GM23338 (cell line): Measurements from ENCODE around the gene DLK1. TPM values are rescaled to one million over a fixed set of nuclear protein-coding genes. Genes with fewer than 3 reads are reported as not detected.

Experiments
- ATAC-seq: fragments of 200-7000 bp; cut with Tn5 transposase; 3 replicates; pipeline ENCODE4 v1.9.1; 2020
- DNase-seq: peaks from one replicate; pipeline ENCODE4 v3.0.0-alpha.2; 2015; ENCODE audit warnings: low spot score
- H2AFZ ChIP-seq: fragments of 200-600 bp; sonication (generic); 2 replicates; pipeline ENCODE4 v1.8.0; 2016; ENCODE audit warnings: antibody characterized with exemption, mild to moderate bottlenecking, moderate library complexity
- H3F3A ChIP-seq: fragments of 200-600 bp; sonication (generic); replicated peaks from 2 replicates; pipeline ENCODE4 v1.8.0; 2017; ENCODE audit warnings: antibody characterized with exemption, mixed run types, low read depth
- H3K27ac ChIP-seq: fragments of 200-600 bp; sonication (generic); 2 replicates; pipeline ENCODE4 v1.6.1; 2016; ENCODE audit warnings: low read depth
- H3K27me3 ChIP-seq: fragments of 200-600 bp; sonication (generic); 2 replicates; pipeline ENCODE4 v1.8.0; 2016; ENCODE audit warnings: mild to moderate bottlenecking, mixed run types, moderate library complexity; ENCODE audit not compliant: insufficient read depth
- H3K36me3 ChIP-seq: fragments of 200-600 bp; sonication (generic); 2 replicates; pipeline ENCODE4 v1.8.0; 2016; ENCODE audit warnings: mild to moderate bottlenecking; ENCODE audit not compliant: insufficient read depth
- H3K4me1 ChIP-seq: fragments of 200-600 bp; sonication (generic); 2 replicates; pipeline ENCODE4 v1.8.0; 2016; ENCODE audit warnings: mild to moderate bottlenecking, moderate library complexity; ENCODE audit not compliant: insufficient read depth
- H3K4me2 ChIP-seq: fragments of 200-600 bp; sonication (generic); 2 replicates; pipeline ENCODE4 v1.7.1; 2017; ENCODE audit warnings: mixed run types
- H3K4me3 ChIP-seq: fragments of 200-600 bp; sonication (generic); 2 replicates; pipeline ENCODE4 v1.6.1; 2016; ENCODE audit warnings: mixed run types
- H3K79me2 ChIP-seq: fragments of 200-600 bp; sonication (generic); replicated peaks from 2 replicates; pipeline ENCODE4 v1.8.0; 2017; ENCODE audit warnings: mild to moderate bottlenecking; ENCODE audit not compliant: insufficient read depth
- H3K9me2 ChIP-seq: fragments of 200-600 bp; sonication (generic); 2 replicates; pipeline ENCODE4 v1.8.0; 2017; ENCODE audit not compliant: insufficient read depth
- H4K20me1 ChIP-seq: fragments of 200-600 bp; sonication (generic); replicated peaks from 2 replicates; pipeline ENCODE4 v1.8.0; 2017; ENCODE audit warnings: mild to moderate bottlenecking; ENCODE audit not compliant: insufficient read depth
- H3K27ac Mint-ChIP-seq: 2 replicates; pipeline ENCODE4 v1.8.0; 2020; ENCODE audit warnings: inconsistent platforms, mild to moderate bottlenecking, moderate library complexity, mixed read lengths
- H3K27me3 Mint-ChIP-seq: 3 replicates; pipeline ENCODE4 v1.8.0; 2022; ENCODE audit warnings: low read depth, mild to moderate bottlenecking, moderate library complexity, mixed read lengths, inconsistent platforms; ENCODE audit not compliant: insufficient read depth, poor library complexity
- H3K36me3 Mint-ChIP-seq: 3 replicates; pipeline ENCODE4 v1.8.0; 2021; ENCODE audit warnings: low read depth, mild to moderate bottlenecking, inconsistent platforms, moderate library complexity, mixed read lengths
- H3K4me1 Mint-ChIP-seq: 3 replicates; pipeline ENCODE4 v1.8.0; 2020; ENCODE audit warnings: mild to moderate bottlenecking, inconsistent platforms, mixed read lengths
- H3K4me3 Mint-ChIP-seq: 3 replicates; pipeline ENCODE4 v1.8.0; 2021; ENCODE audit warnings: moderate library complexity, mild to moderate bottlenecking, inconsistent platforms, mixed read lengths
- H3K9me3 Mint-ChIP-seq: 3 replicates; pipeline ENCODE4 v1.8.0; 2020; ENCODE audit warnings: moderate library complexity, mild to moderate bottlenecking, inconsistent platforms, mixed read lengths
- CREB1 ChIP-seq: fragments of 250-450 bp; sonication (Bioruptor Pico); IDR thresholded peaks from 2 replicates; pipeline ENCODE4 v1.5.0; 2020; ENCODE audit warnings: low read depth, mild to moderate bottlenecking, moderate library complexity
- CTCF ChIP-seq, 2 experiments: fragments of 200-600 bp in 1 of 2; sonication (generic) in 1 of 2; conservative IDR thresholded peaks; 2 replicates each; pipeline versions ENCODE4 v1.5.1 to v1.6.1; 2016 to 2017; ENCODE audit warnings: antibody characterized with exemption in 2 of 2, low read depth in 2 of 2, mild to moderate bottlenecking in 2 of 2, moderate library complexity in 1 of 2
- ETS1 ChIP-seq: IDR thresholded peaks from 2 replicates; pipeline ENCODE4 v1.6.1; 2016; ENCODE audit warnings: antibody characterized with exemption
- EZH2 ChIP-seq: fragments of 200-600 bp; sonication (generic); IDR thresholded peaks from one replicate; pipeline ENCODE4 v1.8.0; 2017; ENCODE audit warnings: antibody characterized with exemption, mild to moderate bottlenecking, low read depth; ENCODE audit not compliant: unreplicated experiment
- EZH2phosphoT487 ChIP-seq: fragments of 200-600 bp; sonication (generic); IDR thresholded peaks from one replicate; pipeline ENCODE4 v1.8.1; 2018; ENCODE audit warnings: antibody characterized with exemption; ENCODE audit not compliant: unreplicated experiment
- JUNB ChIP-seq: IDR thresholded peaks from one replicate; pipeline ENCODE4 v1.6.1; 2016; ENCODE audit warnings: antibody characterized with exemption; ENCODE audit not compliant: unreplicated experiment
- NANOG ChIP-seq: IDR thresholded peaks from 2 replicates; pipeline ENCODE4 v1.6.1; 2016; ENCODE audit warnings: antibody characterized with exemption, borderline replicate concordance
- POLR2AphosphoS5 ChIP-seq: IDR thresholded peaks from 2 replicates; pipeline ENCODE4 v1.6.1; 2016; ENCODE audit warnings: antibody characterized with exemption, low read depth
- REST ChIP-seq: IDR thresholded peaks from one replicate; pipeline ENCODE4 v1.6.1; 2018; ENCODE audit warnings: antibody characterized with exemption; ENCODE audit not compliant: unreplicated experiment
- STAT1 ChIP-seq: IDR thresholded peaks from one replicate; pipeline ENCODE4 v1.6.1; 2016; ENCODE audit warnings: antibody characterized with exemption; ENCODE audit not compliant: unreplicated experiment
- ZNF114 ChIP-seq: fragments of 250-450 bp; sonication (Bioruptor Pico); IDR thresholded peaks from 2 replicates; pipeline ENCODE4 v1.5.0; 2020; ENCODE audit warnings: mild to moderate bottlenecking, moderate library complexity
- ZNF331 ChIP-seq: fragments of 250-450 bp; sonication (Bioruptor Pico); IDR thresholded peaks from 2 replicates; pipeline ENCODE4 v1.5.0; 2020; ENCODE audit warnings: low read depth, mild to moderate bottlenecking, moderate library complexity
- polyA plus RNA-seq: library from polyadenylated mRNA; unstranded; fragments of >200 nt; fragmentation: Nextera tagmentation; extraction: Ambion mirVana; gene quantifications from 2 replicates; pipeline ENCODE4 v1.2.1, GENCODE V29; 2016
- total RNA-seq: library from RNA; depleted of rRNA; stranded (reverse); fragments of >200 nt; shearing (Covaris generic); gene quantifications from 2 replicates; pipeline ENCODE4 v1.2.3, GENCODE V29; 2014
- TF ChIP-seq, protein P1 (sequence below): fragments of 250-450 bp; sonication (Bioruptor Pico); IDR thresholded peaks from 2 replicates; pipeline ENCODE4 v1.5.0; 2020; ENCODE audit warnings: mild to moderate bottlenecking, moderate library complexity

The DLK1 gene
- total and polyA plus RNA-seq, 2 experiments from 2014 or later, result 1.1 to 1.2 TPM

GRCh38 chr14:100765296-100765695 is 38.6 kb downstream of the DLK1 start:
- H3K27me3 Mint-ChIP-seq, result no peaks in the 10 kb centered on the region
- Histone ChIP-seq H3K79me2 (no peaks in the 10 kb centered on the region), H3K9me2 (peaks cover 3% of the 10 kb centered on the region; the same call in 1 of the 2 replicates), H3K27ac (no peak overlapping the region), H3K27me3 (no peaks in the 10 kb centered on the region), H3K4me2 (no peak overlapping the region), H3K4me3 (no peak overlapping the region), H3F3A (no peaks in the 10 kb centered on the region), H2AFZ (no peak overlapping the region), H4K20me1 (no peaks in the 10 kb centered on the region), H3K4me1 (no peaks in the 10 kb centered on the region), H3K36me3 (no peaks in the 10 kb centered on the region)
- H3K36me3 Mint-ChIP-seq, result peaks cover 3% of the 10 kb centered on the region; the same call in 2 of the 3 replicates
- H3K27ac Mint-ChIP-seq, result no peak overlapping the region
- ATAC-seq, result no peak
- TF ChIP-seq EZH2phosphoT487, result no peak
- no peak for TF ChIP-seq EZH2
- no peak for TF ChIP-seq CTCF (conservative IDR thresholded peaks at IDR 0.05; ENCODE audit: low read depth in 2 of 2)
- TF ChIP-seq STAT1, result no peak
- no peak for TF ChIP-seq CREB1 (CRISPR knock-in tag)
- TF ChIP-seq JUNB, result no peak
- TF ChIP-seq POLR2AphosphoS5, result no peak
- no peak for TF ChIP-seq ZNF114 (CRISPR knock-in tag)
- TF ChIP-seq ZNF331 (CRISPR knock-in tag), result no peak
- no peak for TF ChIP-seq ETS1
- TF ChIP-seq NANOG, result no peak
- TF ChIP-seq REST, result no peak
- TF ChIP-seq, protein P1, sequence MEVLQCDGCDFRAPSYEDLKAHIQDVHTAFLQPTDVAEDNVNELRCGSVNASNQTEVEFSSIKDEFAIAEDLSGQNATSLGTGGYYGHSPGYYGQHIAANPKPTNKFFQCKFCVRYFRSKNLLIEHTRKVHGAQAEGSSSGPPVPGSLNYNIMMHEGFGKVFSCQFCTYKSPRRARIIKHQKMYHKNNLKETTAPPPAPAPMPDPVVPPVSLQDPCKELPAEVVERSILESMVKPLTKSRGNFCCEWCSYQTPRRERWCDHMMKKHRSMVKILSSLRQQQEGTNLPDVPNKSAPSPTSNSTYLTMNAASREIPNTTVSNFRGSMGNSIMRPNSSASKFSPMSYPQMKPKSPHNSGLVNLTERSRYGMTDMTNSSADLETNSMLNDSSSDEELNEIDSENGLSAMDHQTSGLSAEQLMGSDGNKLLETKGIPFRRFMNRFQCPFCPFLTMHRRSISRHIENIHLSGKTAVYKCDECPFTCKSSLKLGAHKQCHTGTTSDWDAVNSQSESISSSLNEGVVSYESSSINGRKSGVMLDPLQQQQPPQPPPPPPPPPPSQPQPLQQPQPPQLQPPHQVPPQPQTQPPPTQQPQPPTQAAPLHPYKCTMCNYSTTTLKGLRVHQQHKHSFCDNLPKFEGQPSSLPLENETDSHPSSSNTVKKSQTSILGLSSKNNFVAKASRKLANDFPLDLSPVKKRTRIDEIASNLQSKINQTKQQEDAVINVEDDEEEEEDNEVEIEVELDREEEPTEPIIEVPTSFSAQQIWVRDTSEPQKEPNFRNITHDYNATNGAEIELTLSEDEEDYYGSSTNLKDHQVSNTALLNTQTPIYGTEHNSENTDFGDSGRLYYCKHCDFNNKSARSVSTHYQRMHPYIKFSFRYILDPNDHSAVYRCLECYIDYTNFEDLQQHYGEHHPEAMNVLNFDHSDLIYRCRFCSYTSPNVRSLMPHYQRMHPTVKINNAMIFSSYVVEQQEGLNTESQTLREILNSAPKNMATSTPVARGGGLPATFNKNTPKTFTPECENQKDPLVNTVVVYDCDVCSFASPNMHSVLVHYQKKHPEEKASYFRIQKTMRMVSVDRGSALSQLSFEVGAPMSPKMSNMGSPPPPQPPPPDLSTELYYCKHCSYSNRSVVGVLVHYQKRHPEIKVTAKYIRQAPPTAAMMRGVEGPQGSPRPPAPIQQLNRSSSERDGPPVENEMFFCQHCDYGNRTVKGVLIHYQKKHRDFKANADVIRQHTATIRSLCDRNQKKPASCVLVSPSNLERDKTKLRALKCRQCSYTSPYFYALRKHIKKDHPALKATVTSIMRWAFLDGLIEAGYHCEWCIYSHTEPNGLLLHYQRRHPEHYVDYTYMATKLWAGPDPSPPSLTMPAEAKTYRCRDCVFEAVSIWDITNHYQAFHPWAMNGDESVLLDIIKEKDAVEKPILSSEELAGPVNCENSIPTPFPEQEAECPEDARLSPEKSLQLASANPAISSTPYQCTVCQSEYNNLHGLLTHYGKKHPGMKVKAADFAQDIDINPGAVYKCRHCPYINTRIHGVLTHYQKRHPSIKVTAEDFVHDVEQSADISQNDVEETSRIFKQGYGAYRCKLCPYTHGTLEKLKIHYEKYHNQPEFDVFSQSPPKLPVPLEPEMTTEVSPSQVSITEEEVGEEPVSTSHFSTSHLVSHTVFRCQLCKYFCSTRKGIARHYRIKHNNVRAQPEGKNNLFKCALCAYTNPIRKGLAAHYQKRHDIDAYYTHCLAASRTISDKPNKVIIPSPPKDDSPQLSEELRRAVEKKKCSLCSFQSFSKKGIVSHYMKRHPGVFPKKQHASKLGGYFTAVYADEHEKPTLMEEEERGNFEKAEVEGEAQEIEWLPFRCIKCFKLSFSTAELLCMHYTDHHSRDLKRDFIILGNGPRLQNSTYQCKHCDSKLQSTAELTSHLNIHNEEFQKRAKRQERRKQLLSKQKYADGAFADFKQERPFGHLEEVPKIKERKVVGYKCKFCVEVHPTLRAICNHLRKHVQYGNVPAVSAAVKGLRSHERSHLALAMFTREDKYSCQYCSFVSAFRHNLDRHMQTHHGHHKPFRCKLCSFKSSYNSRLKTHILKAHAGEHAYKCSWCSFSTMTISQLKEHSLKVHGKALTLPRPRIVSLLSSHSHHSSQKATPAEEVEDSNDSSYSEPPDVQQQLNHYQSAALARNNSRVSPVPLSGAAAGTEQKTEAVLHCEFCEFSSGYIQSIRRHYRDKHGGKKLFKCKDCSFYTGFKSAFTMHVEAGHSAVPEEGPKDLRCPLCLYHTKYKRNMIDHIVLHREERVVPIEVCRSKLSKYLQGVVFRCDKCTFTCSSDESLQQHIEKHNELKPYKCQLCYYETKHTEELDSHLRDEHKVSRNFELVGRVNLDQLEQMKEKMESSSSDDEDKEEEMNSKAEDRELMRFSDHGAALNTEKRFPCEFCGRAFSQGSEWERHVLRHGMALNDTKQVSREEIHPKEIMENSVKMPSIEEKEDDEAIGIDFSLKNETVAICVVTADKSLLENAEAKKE (CRISPR knock-in tag), result no peak
- H3K4me1 Mint-ChIP-seq, result peaks cover 8% of the 10 kb centered on the region; the same call in 2 of the 3 replicates
- no peak overlapping the region for H3K4me3 Mint-ChIP-seq
- DNase-seq, result no peak
- peaks cover 7% of the 10 kb centered on the region for H3K9me3 Mint-ChIP-seq
